NCI-H1092 (cell line): ENCODE data around the gene LAMTOR2.
A peak's percentile ranks its signal among the peaks of the same experiment; 100 is the strongest.
"Not testable (repeated sequence)": the region's sequence is repeated elsewhere in the genome, so short reads cannot be mapped to it uniquely, and the experiment has no call there.

ENCODE experiments used
- DNase-seq: peaks from one replicate; lab custom pipeline; 2025; lab: John Stamatoyannopoulos, UW

Gene LAMTOR2

GRCh38 chr1:156052862-156053767, 1.5 kb upstream of the LAMTOR2 start:
- DNase-seq, result peak; percentile 77

GRCh38 chr1:156053768-156054499, 648 bp upstream of the LAMTOR2 start, which contains the start of gene UBQLN4:
TSS of gene UBQLN4 (minus strand) at chr1:156053798. CDS start at chr1:156053701, 97 bp downstream.
- DNase-seq, result peak; percentile 83

- DNase-seq, result no peak
Measured at GRCh38 chr1:156055281-156056048, 883 bp downstream of the LAMTOR2 start.

DNA sequence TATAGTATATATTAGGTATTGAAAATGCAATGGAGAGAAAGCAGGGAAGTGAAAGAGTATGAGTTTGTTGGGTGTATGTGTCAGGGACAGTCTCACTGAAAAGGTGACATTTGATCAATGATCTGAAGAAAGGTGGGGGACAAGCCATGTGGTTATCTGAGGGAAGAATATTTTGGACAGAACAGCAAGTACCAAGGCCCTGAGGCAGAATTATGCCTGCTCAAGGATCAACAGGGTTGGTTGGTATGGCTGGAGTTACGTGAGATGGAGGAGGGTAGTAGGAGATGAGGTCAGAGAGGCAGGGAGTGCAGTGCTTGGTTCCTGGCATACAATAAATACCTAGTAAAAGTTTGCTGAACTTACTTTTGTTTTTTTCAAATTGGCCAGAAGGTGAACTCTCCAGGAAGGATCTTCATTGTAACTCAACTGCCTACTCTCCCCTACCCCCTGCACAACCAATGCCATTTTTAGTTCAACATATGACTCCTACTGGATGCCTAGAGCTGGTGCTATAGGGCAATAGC, 1.8 kb downstream of the LAMTOR2 start:
- DNase-seq, result no peak

GRCh38 chr1:156060937-156061636, 6.5 kb downstream of the LAMTOR2 start, which contains the start of gene RAB25:
TSS of gene RAB25 (plus strand) at chr1:156061160. CDS start at chr1:156061401, 241 bp downstream.
- DNase-seq, result no peak

- DNase-seq, result no peak
Measured at GRCh38 chr1:156062189-156062588, 7.6 kb downstream of the LAMTOR2 start.

- no peak for DNase-seq
Measured at GRCh38 chr1:156063997-156064285, 9.4 kb downstream of the LAMTOR2 start.

DNA sequence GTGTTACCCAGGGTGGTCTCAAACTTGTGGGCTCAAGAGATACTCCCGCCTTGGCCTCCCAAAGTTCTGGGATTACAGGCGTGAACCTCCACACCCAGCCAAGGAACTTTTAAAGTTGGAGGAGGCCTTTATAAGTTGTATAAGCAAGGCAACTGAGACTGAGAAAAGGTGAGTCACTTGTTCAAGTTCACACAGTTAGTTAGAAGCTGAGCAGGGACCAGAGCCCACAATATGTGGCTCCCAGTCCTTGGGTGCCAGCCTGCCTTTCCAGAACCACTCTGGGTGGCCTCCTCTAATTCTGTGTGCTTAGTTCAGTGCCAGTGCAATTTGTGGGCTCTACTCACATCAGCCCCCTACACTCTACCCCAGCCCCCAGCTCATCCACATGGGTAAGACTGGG, 10.0 kb downstream of the LAMTOR2 start:
- no peak for DNase-seq

DNA sequence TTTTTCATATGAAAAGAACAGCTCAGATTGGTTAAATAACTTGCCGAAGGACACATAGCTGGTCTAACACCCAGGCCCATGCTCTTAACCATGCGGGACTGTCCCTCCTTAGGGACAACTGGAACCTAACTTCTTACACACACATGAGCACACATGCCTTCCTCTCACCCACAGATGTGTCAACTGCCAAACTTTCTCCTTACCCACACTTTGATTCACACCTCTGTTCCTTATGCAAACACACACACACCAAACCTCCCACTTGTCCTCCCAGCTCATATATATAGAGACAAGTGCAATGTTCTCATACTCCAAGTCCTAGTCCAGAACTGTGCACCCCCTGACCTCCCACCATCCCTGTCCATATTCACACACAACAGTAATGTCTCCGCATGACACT, 10.6 kb downstream of the LAMTOR2 start:
- no peak for DNase-seq

GRCh38 chr1:156065871-156066270, 11.3 kb downstream of the LAMTOR2 start:
- no peak for DNase-seq

DNA sequence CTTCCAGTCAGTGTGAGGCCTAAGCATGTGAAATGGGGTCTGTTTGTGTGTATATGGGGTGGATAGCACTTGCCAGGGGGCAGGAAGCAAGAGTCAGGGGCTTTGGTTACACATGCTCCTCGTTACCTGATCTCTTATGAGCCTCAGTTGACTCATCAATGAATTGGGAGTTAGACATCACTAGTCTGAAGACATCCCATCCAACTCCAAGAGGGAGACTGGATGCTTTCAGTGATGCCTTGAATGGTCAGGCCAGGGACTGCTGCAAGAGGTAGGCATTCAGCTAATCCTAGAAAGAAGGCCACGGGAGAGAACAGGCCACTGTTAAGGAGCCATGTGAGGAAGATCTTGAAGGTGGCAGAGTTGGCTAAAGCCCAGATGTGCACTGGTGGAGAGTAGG, 12.7 kb downstream of the LAMTOR2 start:
- no peak for DNase-seq

GRCh38 chr1:156069490-156070455, 15.2 kb downstream of the LAMTOR2 start:
- no peak for DNase-seq

GRCh38 chr1:156070548-156070947, 16.0 kb downstream of the LAMTOR2 start:
- DNase-seq, result peak; percentile 93

- DNase-seq, result not testable (repeated sequence)
Measured at GRCh38 chr1:156071332-156071816, 16.8 kb downstream of the LAMTOR2 start.

DNA sequence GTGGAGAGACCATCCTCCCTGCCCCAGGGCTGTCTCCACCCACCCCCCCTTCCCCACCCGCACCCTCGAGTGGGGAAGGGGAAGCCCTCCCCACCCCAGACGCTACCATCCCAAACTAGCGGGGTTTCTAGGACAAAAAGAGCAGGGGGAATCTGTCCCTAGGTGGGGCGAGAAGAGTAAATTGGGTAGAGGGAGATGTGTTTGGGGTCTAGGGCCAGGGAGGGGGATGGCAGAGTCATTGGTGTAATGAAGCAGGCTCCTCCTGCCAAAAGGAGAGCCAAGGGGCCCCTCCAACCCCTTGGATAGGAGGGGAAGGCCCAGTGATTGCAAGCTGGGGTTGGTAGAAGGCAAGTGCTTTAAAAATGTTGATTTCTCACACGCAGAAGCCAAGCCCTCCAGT, 17.7 kb downstream of the LAMTOR2 start:
- no peak for DNase-seq

DNA sequence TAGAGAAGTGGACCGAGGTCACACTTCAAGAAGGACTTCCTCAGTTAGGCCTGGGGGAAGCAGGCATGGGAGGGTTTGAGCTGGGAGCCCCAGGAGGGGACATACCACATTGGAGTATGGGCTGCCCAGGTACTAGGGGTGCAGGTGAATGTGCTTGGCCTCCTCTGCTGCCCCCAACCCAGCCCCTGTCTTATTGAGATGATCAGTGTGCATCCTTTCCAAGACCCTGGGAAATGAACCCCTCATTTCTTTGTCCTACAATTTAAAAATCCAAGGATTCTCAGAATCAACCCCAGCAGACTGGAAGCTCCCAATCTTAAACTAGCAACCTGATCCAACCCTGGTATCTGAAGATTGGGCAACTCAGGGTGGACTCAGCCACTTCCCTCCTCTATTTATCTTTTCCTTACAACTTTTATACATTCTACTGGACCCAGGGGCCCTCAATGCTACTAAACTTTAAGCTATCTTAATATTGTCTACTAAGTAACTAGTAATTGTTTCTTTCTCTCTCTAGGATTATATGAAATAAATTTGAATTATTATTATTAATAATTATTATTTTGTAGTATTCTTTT, 18.6 kb downstream of the LAMTOR2 start:
- DNase-seq, result no peak

GRCh38 chr1:156073740-156074139, 19.2 kb downstream of the LAMTOR2 start:
- DNase-seq, result no peak

DNA sequence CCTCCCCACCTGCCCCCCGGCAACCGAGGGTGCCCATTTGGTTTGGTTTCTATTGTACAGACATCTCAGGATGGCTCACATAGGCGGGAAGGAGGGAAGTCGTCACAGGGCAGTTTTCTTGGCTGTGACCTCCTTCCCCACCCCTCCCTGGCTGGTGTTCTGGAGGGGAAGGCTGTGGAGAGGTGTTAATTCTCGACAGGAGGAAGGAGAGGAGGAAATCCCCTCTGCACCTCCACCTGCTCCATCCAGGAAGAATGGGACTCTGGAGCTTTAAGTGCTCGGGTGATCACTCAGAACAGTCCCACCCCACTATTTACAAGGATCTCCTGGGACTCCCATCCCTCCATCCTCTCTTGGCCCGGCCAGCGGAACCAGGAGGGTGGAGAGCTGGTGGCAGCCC, 20.1 kb downstream of the LAMTOR2 start:
- DNase-seq, result no peak

DNA sequence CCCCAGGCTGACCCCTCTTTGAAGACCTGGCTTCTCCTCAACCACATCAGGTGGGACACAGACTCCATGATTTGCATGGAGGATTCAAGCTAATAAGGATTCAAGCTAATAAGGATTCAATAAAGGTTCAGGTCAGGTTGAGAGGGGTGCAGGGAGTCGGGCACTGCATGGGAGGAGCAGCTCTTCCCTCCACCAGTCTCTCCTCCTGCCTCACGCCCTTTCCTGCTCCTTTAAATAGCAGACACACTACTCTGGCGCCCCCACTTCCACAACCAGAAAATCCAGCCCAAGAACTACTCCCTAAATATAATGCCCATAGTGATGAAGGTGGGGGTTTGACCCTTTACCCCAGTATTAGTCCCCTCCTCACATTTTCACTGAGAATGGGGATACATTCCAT, 20.6 kb downstream of the LAMTOR2 start:
- no peak for DNase-seq

DNA sequence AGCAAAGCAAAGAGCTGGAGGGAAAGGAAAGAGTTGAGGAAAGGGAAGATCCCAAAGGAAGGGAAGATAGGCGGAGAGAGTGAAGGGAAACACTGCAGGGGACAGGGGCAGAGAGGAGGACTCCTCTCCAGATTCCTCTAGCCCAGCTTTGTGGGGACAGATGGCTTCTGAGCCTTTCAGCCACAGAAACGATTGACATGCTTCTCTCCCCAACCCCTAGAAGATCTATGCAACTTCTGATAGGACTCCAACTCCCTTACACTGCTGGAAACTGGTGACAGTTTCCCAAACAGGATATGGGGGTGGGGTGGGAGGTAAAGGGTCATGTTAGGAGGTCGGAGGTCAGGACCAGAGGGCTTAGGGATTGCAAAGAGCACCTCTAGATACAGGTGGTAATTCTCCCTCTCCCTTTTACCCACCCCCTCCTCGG, 21.2 kb downstream of the LAMTOR2 start:
- DNase-seq, result no peak
